PC-3 (cell line): ENCODE data around the gene ORMDL2. TPM values are rescaled to one million over a fixed set of nuclear protein-coding genes. Genes with fewer than 3 reads are reported as not detected.

Experiments
- ATAC-seq: fragments of 200-7000 bp; cut with Tn5 transposase; 2 replicates; pipeline ENCODE4 v1.9.1; 2020; ENCODE audit warnings: mild to moderate bottlenecking, moderate library complexity
- BruUV-seq: library from RNA; stranded (reverse); fragments of 400-500 nt; replicated peaks from 2 replicates; lab custom pipeline; 2021; lab: Mats Ljungman, UMichigan
- CTCF ChIA-PET: fragments of 300-600 bp; sonication (Branson Sonifier 250); formaldehyde crosslinking; loops from one replicate; lab custom pipeline; 2022; ENCODE audit warnings: antibody characterized with exemption; lab: Charles Lee
- POLR2A ChIA-PET: fragments of 300-600 bp; sonication (Branson Sonifier 250); formaldehyde crosslinking; loops from one replicate; lab custom pipeline; 2022; ENCODE audit warnings: antibody characterized with exemption; ENCODE audit not compliant: unreplicated experiment; lab: Charles Lee
- DNase-seq: peaks from one replicate; pipeline ENCODE4 v3.0.0-alpha.2; 2015
- H2AFZ ChIP-seq: fragments of 300-600 bp; sonication (generic); 2 replicates; pipeline ENCODE4 v1.6.0; 2016; ENCODE audit warnings: antibody characterized with exemption, low read length
- H3F3A ChIP-seq: fragments of 300-600 bp; sonication (generic); one replicate; pipeline ENCODE4 v1.6.0; 2017; ENCODE audit warnings: antibody characterized with exemption, low read length, control low read depth, mild to moderate bottlenecking; ENCODE audit not compliant: unreplicated experiment
- H3K27ac ChIP-seq: fragments of 300-600 bp; sonication (generic); 2 replicates; pipeline ENCODE4 v1.5.1; 2016; ENCODE audit warnings: mild to moderate bottlenecking, low read length
- H3K27me3 ChIP-seq: fragments of 300-600 bp; sonication (generic); 2 replicates; pipeline ENCODE4 v1.6.1; 2016; ENCODE audit warnings: low read length, mixed read lengths
- H3K36me3 ChIP-seq: fragments of 300-600 bp; sonication (generic); 2 replicates; pipeline ENCODE4 v1.6.1; 2016; ENCODE audit warnings: low read depth, mixed run types, low read length, mixed read lengths
- H3K4me1 ChIP-seq: fragments of 300-600 bp; sonication (generic); 2 replicates; pipeline ENCODE4 v1.5.1; 2016; ENCODE audit warnings: low read length; ENCODE audit not compliant: insufficient read depth
- H3K4me2 ChIP-seq: fragments of 300-600 bp; sonication (generic); 2 replicates; pipeline ENCODE4 v1.6.0; 2016; ENCODE audit warnings: low read length
- H3K4me3 ChIP-seq: fragments of 300-600 bp; sonication (generic); 2 replicates; pipeline ENCODE4 v1.5.1; 2016; ENCODE audit warnings: mild to moderate bottlenecking, low read length, mixed read lengths
- H3K79me2 ChIP-seq: fragments of 300-600 bp; sonication (generic); 2 replicates; pipeline ENCODE4 v1.6.1; 2017; ENCODE audit warnings: low read length, mixed read lengths
- H3K9ac ChIP-seq: fragments of 300-600 bp; sonication (generic); 2 replicates; pipeline ENCODE4 v1.6.0; 2016; ENCODE audit warnings: mild to moderate bottlenecking, low read length
- H3K9me2 ChIP-seq: fragments of 300-600 bp; sonication (generic); replicated peaks from 2 replicates; pipeline ENCODE4 v1.6.1; 2016; ENCODE audit warnings: mixed run types, low read length, mixed read lengths
- H3K9me3 ChIP-seq: fragments of 300-600 bp; sonication (generic); 2 replicates; pipeline ENCODE4 v1.6.1; 2016; ENCODE audit warnings: low read length, mixed read lengths
- H4K20me1 ChIP-seq: fragments of 300-600 bp; sonication (generic); 2 replicates; pipeline ENCODE4 v1.6.1; 2016; ENCODE audit warnings: low read length, mixed read lengths
- EZH2 ChIP-seq: fragments of 300-600 bp; sonication (generic); IDR thresholded peaks from one replicate; pipeline ENCODE4 v1.6.1; 2017; ENCODE audit warnings: antibody characterized with exemption, mild to moderate bottlenecking, low read length; ENCODE audit not compliant: unreplicated experiment
- EZH2phosphoT487 ChIP-seq: fragments of 300-600 bp; sonication (generic); IDR thresholded peaks from 2 replicates; pipeline ENCODE4 v1.6.1; 2018; ENCODE audit warnings: mild to moderate bottlenecking, antibody characterized with exemption, low read length, borderline replicate concordance
- intact Hi-C: fragments of 100-400 bp; cut with micrococcal nuclease; formaldehyde crosslinking; loops from 2 replicates; pipeline ENCODE4 v1.9.0; 2023
- total RNA-seq: library from RNA; depleted of rRNA; stranded (reverse); fragments of >200 nt; gene quantifications from 2 replicates; pipeline ENCODE4 v1.2.3, GENCODE V29; 2014
- TF ChIP-seq, protein P1 (sequence below): fragments of 300-600 bp; sonication (generic); conservative IDR thresholded peaks from 2 replicates; pipeline ENCODE4 v1.5.1; 2017; ENCODE audit warnings: antibody characterized with exemption, low read depth, mild to moderate bottlenecking, low read length

ORMDL2 gene
- total RNA-seq, 1 experiment from 2014 or later, result 19.2 TPM

DNA sequence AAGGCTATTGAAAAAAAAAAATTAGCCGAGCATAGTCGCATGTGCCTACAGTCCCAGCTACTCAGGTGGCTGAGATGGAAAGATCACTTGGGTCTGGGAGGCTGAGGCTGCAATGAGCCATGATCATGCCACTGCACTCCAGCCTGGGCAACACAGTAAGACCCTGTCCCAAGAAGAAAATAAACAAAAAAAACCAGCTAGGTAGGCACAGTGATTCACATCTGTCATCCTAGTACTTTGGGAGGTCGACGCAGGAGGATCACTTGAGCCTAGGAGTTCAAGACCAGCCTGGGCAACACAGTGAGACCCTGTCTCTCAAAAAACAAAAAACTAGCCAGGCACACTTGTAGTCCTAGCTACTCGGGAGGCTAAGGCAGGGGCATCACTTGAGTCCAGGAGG, 8.6 kb upstream of the ORMDL2 start:
- DNase-seq, result no peak
- peaks cover 10% of the 10 kb centered on the region; the same call in 1 of the 2 replicates for H4K20me1 ChIP-seq
- H3K4me3 ChIP-seq, result no peak overlapping the region
- H3K27me3 ChIP-seq, result no peaks in the 10 kb centered on the region
- no peaks in the 10 kb centered on the region for H3F3A ChIP-seq
- no peak overlapping the region for H3K27ac ChIP-seq
- H2AFZ ChIP-seq, result no peak overlapping the region
- H3K79me2 ChIP-seq, result peaks cover 96% of the 10 kb centered on the region
- no peaks in the 10 kb centered on the region for H3K9me2 ChIP-seq
- no peaks in the 10 kb centered on the region for H3K9me3 ChIP-seq
- no TSS peak for BruUV-seq
- TF ChIP-seq EZH2phosphoT487, result no peak
- TF ChIP-seq, protein P1, sequence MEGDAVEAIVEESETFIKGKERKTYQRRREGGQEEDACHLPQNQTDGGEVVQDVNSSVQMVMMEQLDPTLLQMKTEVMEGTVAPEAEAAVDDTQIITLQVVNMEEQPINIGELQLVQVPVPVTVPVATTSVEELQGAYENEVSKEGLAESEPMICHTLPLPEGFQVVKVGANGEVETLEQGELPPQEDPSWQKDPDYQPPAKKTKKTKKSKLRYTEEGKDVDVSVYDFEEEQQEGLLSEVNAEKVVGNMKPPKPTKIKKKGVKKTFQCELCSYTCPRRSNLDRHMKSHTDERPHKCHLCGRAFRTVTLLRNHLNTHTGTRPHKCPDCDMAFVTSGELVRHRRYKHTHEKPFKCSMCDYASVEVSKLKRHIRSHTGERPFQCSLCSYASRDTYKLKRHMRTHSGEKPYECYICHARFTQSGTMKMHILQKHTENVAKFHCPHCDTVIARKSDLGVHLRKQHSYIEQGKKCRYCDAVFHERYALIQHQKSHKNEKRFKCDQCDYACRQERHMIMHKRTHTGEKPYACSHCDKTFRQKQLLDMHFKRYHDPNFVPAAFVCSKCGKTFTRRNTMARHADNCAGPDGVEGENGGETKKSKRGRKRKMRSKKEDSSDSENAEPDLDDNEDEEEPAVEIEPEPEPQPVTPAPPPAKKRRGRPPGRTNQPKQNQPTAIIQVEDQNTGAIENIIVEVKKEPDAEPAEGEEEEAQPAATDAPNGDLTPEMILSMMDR, result no peak
- no peak for TF ChIP-seq EZH2
- peaks cover 19% of the 10 kb centered on the region; the same call in 1 of the 2 replicates for H3K36me3 ChIP-seq
- H3K9ac ChIP-seq, result no peak overlapping the region
- CTCF ChIA-PET, result no interaction called here
- no peak for ATAC-seq
- POLR2A ChIA-PET, result interaction anchor here (0.8 kb wide), 1 partner anchor 164 kb away, joined by 5 read pairs; no protein-coding TSS in a partner anchor
- no peak overlapping the region for H3K4me2 ChIP-seq
- no peaks in the 10 kb centered on the region for H3K4me1 ChIP-seq
- intact Hi-C loops, result no loop called here

DNA sequence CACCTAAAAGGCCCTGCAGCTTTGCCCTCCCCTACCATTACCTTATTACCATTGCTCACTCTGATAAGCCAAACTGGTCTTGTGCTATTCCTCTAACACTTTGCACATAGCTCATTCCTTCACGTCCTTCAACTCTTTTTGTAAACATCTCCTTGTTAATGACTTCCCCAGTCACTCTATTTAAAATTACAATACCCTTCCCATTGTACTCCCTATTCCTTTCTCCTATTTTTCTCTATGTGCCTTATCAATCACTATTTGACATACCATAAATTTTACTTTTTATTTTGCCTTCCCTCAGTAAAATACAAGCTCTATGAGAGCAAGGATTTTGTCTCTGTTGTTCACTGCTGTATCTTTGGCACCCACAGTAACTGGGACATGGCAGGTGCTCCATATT, 5.8 kb upstream of the ORMDL2 start:
- no peak for DNase-seq
- Histone ChIP-seq H3K27me3 (no peaks in the 10 kb centered on the region), H3F3A (no peaks in the 10 kb centered on the region), H3K27ac (no peak overlapping the region), H3K9me3 (no peaks in the 10 kb centered on the region), H3K9ac (no peak overlapping the region), H2AFZ (no peak overlapping the region), H3K4me3 (no peak overlapping the region), H3K36me3 (peaks cover 16% of the 10 kb centered on the region; the same call in 1 of the 2 replicates), H3K9me2 (no peaks in the 10 kb centered on the region), H3K79me2 (peaks cover 100% of the 10 kb centered on the region), H3K4me2 (no peak overlapping the region), H4K20me1 (peaks cover 18% of the 10 kb centered on the region), H3K4me1 (peaks cover 13% of the 10 kb centered on the region)
- TF ChIP-seq EZH2, result no peak
- TF ChIP-seq, protein P1, result no peak
- no peak for TF ChIP-seq EZH2phosphoT487
- ATAC-seq, result no peak
- BruUV-seq, result no TSS peak
- intact Hi-C loops, result no loop called here
- ChIA-PET POLR2A (interaction anchor here (0.7 kb wide), 1 partner anchor 404 kb away, joined by 5 read pairs; no protein-coding TSS in a partner anchor), CTCF (no interaction called here)

DNA sequence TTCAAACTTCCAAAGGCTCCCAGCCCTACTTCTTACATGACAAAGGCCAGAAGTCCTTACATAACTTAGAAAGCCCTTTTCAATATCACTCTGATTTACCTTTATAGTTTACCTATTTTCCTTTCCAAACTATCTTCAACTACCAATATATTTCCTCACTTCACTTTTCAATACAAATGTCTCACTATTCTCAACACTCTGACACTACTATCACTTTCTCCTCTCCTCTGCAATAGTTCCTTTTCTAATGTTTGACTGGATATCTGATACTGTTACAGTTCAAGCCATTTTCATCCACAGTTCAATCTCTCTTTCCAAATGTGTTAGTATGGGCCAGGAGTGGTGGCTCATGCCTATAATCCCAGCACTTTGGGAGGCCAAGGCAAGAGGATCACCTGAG, 3.6 kb upstream of the ORMDL2 start:
- H4K20me1 ChIP-seq, result peaks cover 18% of the 10 kb centered on the region
- peaks cover 94% of the 10 kb centered on the region for H3K79me2 ChIP-seq
- ChIA-PET POLR2A (no interaction called here), CTCF (no interaction called here)
- no peaks in the 10 kb centered on the region for H3K27me3 ChIP-seq
- peaks cover 21% of the 10 kb centered on the region for H3K4me1 ChIP-seq
- H3K4me3 ChIP-seq, result no peak overlapping the region
- H3F3A ChIP-seq, result no peaks in the 10 kb centered on the region
- peaks cover 9% of the 10 kb centered on the region; the same call in 1 of the 2 replicates for H3K36me3 ChIP-seq
- H3K27ac ChIP-seq, result no peak overlapping the region
- H2AFZ ChIP-seq, result no peak overlapping the region
- H3K9ac ChIP-seq, result no peak overlapping the region
- H3K9me3 ChIP-seq, result no peaks in the 10 kb centered on the region
- no TSS peak for BruUV-seq
- no peak for ATAC-seq
- DNase-seq, result no peak
- intact Hi-C loops, result no loop called here
- H3K4me2 ChIP-seq, result no peak overlapping the region
- TF ChIP-seq, protein P1, result no peak
- TF ChIP-seq EZH2 (no peak), EZH2phosphoT487 (no peak)
- no peaks in the 10 kb centered on the region for H3K9me2 ChIP-seq
